Measurements from ENCODE around the gene EPHA7.

- TF ChIP-seq, protein P1, sequence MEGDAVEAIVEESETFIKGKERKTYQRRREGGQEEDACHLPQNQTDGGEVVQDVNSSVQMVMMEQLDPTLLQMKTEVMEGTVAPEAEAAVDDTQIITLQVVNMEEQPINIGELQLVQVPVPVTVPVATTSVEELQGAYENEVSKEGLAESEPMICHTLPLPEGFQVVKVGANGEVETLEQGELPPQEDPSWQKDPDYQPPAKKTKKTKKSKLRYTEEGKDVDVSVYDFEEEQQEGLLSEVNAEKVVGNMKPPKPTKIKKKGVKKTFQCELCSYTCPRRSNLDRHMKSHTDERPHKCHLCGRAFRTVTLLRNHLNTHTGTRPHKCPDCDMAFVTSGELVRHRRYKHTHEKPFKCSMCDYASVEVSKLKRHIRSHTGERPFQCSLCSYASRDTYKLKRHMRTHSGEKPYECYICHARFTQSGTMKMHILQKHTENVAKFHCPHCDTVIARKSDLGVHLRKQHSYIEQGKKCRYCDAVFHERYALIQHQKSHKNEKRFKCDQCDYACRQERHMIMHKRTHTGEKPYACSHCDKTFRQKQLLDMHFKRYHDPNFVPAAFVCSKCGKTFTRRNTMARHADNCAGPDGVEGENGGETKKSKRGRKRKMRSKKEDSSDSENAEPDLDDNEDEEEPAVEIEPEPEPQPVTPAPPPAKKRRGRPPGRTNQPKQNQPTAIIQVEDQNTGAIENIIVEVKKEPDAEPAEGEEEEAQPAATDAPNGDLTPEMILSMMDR (conservative IDR thresholded peaks at IDR 0.05 in 1 of 2, IDR thresholded peaks at IDR 0.05 in 1 of 2; ENCODE audit: low read depth in 1 of 2, low read length in 2 of 2), result no peak
- no peak for TF ChIP-seq EZH2 (IDR thresholded peaks at IDR 0.05; ENCODE audit: low read length, missing control alignments)
Observed at GRCh38 chr6:93343476-93343875, 75.9 kb downstream of the EPHA7 start.
